Measurements from ENCODE around the gene UBE4A. TPM values are rescaled to one million over a fixed set of nuclear protein-coding genes. Genes with fewer than 3 reads are reported as not detected.

The UBE4A gene
- total and polyA plus RNA-seq, 8 donors: 3.5 to 68.8 (median 25.7) TPM

- Histone ChIP-seq H3K27ac (peak overlapping the region in 1 of 5 donors; percentile 40), H3K36me3 (no peaks in the 10 kb centered on the region), H3K4me1 (no peaks in the 10 kb centered on the region), H3K9me3 (no peaks in the 10 kb centered on the region), H3K27me3 (peaks cover 0 to 8% (median 0%) of the 10 kb centered on the region in 3 donors), H3K4me3 (peak overlapping the region in 3 of 4 donors; percentile 9 to 24 (median 21))
- DNase-seq: no peak
- TF ChIP-seq POLR2A (IDR thresholded peaks at IDR 0.05): no peak
- TF ChIP-seq CTCF (IDR thresholded peaks at IDR 0.05): no peak
- TF ChIP-seq EP300 (IDR thresholded peaks at IDR 0.05): no peak
- TF ChIP-seq POLR2AphosphoS5 (IDR thresholded peaks at IDR 0.05): no peak
- intact Hi-C loops (cut with DNase I; ENCODE audit: low total_unique reads): no loop called here
- WGBS, 5 donors: 86 to 97% (median 93%) methylated on average over 3 of the region's 3 CpGs
These were observed 18.1 kb upstream of the UBE4A start for GRCh38 chr11:118341261-118341660.

GRCh38 chr11:118341815-118342489 lies 17.4 kb upstream of the UBE4A start:
- intact Hi-C loops (cut with DNase I; ENCODE audit: low total_unique reads): no loop called here
- Histone ChIP-seq H3K36me3 (no peaks in the 10 kb centered on the region), H3K27ac (peak overlapping the region; percentile 13 to 40 (median 26)), H3K9me3 (no peaks in the 10 kb centered on the region), H3K27me3 (peaks cover 0 to 8% (median 0%) of the 10 kb centered on the region in 3 donors), H3K4me1 (no peaks in the 10 kb centered on the region), H3K4me3 (peak overlapping the region in 3 of 4 donors; percentile 6 to 24 (median 21))
- no peak for DNase-seq
- TF ChIP-seq POLR2A (IDR thresholded peaks at IDR 0.05): no peak
- no peak for TF ChIP-seq POLR2AphosphoS5 (IDR thresholded peaks at IDR 0.05)
- TF ChIP-seq CTCF (IDR thresholded peaks at IDR 0.05): no peak
- no peak for TF ChIP-seq EP300 (IDR thresholded peaks at IDR 0.05)
- WGBS, 5 donors: 69 to 81% (median 77%) methylated on average over 5 of the region's 5 CpGs

GRCh38 chr11:118342503-118343161 lies 16.8 kb upstream of the UBE4A start, which contains the start of gene CD3D:
Gene CD3D (minus strand): TSS chr11:118342705. CDS start chr11:118342607, 98 bp downstream.
- peaks cover 0 to 11% (median 0%) of the 10 kb centered on the region in 3 donors for H3K27me3 ChIP-seq
- H3K9me3 ChIP-seq: no peaks in the 10 kb centered on the region
- TF ChIP-seq POLR2AphosphoS5 (IDR thresholded peaks at IDR 0.05): no peak
- TF ChIP-seq EP300 (IDR thresholded peaks at IDR 0.05): no peak
- no peak for TF ChIP-seq POLR2A (IDR thresholded peaks at IDR 0.05)
- TF ChIP-seq CTCF (IDR thresholded peaks at IDR 0.05): no peak
- H3K36me3 ChIP-seq: no peaks in the 10 kb centered on the region
- H3K4me3 ChIP-seq: peak within 1 kb of the TSS; percentile 6 to 24 (median 15)
- 74 to 85% (median 80%) methylated on average over 13 of the region's 13 CpGs for WGBS, 5 donors
- intact Hi-C loops (cut with DNase I; ENCODE audit: low total_unique reads): no loop called here
- peak in 1 of 2 donors; percentile 41 for DNase-seq
- no peaks in the 10 kb centered on the region for H3K4me1 ChIP-seq
- H3K27ac ChIP-seq: peak within 1 kb of the TSS; percentile 13 to 42 (median 29)

- peak overlapping the region in 3 of 5 donors; percentile 13 to 42 (median 40) for H3K27ac ChIP-seq
These were observed 16.2 kb upstream of the UBE4A start for GRCh38 chr11:118343248-118343647.

More at GRCh38 chr11:118343248-118343647, 16.2 kb upstream of the UBE4A start:
- H3K27me3 ChIP-seq: peaks cover 0 to 17% (median under 1%) of the 10 kb centered on the region in 3 donors
- intact Hi-C loops (cut with DNase I; ENCODE audit: low total_unique reads): no loop called here
- H3K4me3 ChIP-seq: no peak overlapping the region
- H3K36me3 ChIP-seq: no peaks in the 10 kb centered on the region
- WGBS, 5 donors: 55 to 79% (median 75%) methylated on average over 9 of the region's 9 CpGs
- DNase-seq: no peak
- no peaks in the 10 kb centered on the region for H3K9me3 ChIP-seq
- no peaks in the 10 kb centered on the region for H3K4me1 ChIP-seq
- no peak for TF ChIP-seq EP300 (IDR thresholded peaks at IDR 0.05)
- no peak for TF ChIP-seq POLR2A (IDR thresholded peaks at IDR 0.05)
- no peak for TF ChIP-seq POLR2AphosphoS5 (IDR thresholded peaks at IDR 0.05)
- TF ChIP-seq CTCF (IDR thresholded peaks at IDR 0.05): no peak
